Measurements from ENCODE around the gene UXT. TPM values are rescaled to one million over a fixed set of nuclear protein-coding genes. Genes with fewer than 3 reads are reported as not detected.

UXT gene
- total RNA-seq, 1 experiment from 2014 or later: 120 TPM

- no peak for DNase-seq
These were observed 394 bp upstream of the UXT start for GRCh38 chrX:47659421-47659726.

GRCh38 chrX:47658301-47658683, 688 bp downstream of the UXT start:
- H3K36me3 Mint-ChIP-seq (ENCODE audit: insufficient read depth, unreplicated experiment): peaks cover 32% of the 10 kb centered on the region
- no peaks in the 10 kb centered on the region; the same call in 1 of the 2 replicates for H3K36me3 ChIP-seq (ENCODE audit: control insufficient read depth, insufficient read depth, low read length)
- peak overlapping the region; percentile 90 for H3K27ac Mint-ChIP-seq (ENCODE audit: unreplicated experiment)
- ChIA-PET POLR2A (no interaction called here), CTCF (no interaction called here)
- H3K9me3 Mint-ChIP-seq (ENCODE audit: unreplicated experiment): no peaks in the 10 kb centered on the region
- H3K27me3 Mint-ChIP-seq (ENCODE audit: insufficient read depth, unreplicated experiment): no peaks in the 10 kb centered on the region
- H3K4me1 Mint-ChIP-seq (ENCODE audit: low read depth, unreplicated experiment): no peaks in the 10 kb centered on the region
- no peak for TF ChIP-seq CTCF (IDR thresholded peaks at IDR 0.05; ENCODE audit: insufficient read depth in 1 of 2, low read depth in 1 of 2, low read length in 1 of 2, severe bottlenecking in 1 of 2, unreplicated experiment in 1 of 2)
- H3K4me3 Mint-ChIP-seq (ENCODE audit: unreplicated experiment): peak overlapping the region; percentile 70
- no peaks in the 10 kb centered on the region for H3K9me3 ChIP-seq
- H3K4me1 ChIP-seq: 0 out of 2 replicates have a peak, but pooled peaks cover 4% of the 10 kb centered on the region
- intact Hi-C loops (cut with micrococcal nuclease; ENCODE audit: unreplicated experiment): loop anchor here (10.0 kb wide), 1 partner anchor 443 kb away; the partner anchor contains the start of gene CDK16
- H3K27me3 ChIP-seq (replicated peaks; ENCODE audit: control insufficient read depth, insufficient read depth, low read length): no peaks in the 10 kb centered on the region
- no peak for DNase-seq
- TSS peak; percentile 51 for BruUV-seq (replicated peaks)
- peak overlapping the region; percentile 60 for H3K4me3 ChIP-seq (ENCODE audit: low read depth, low read length)

More at GRCh38 chrX:47659421-47659726, 394 bp upstream of the UXT start:
- Mint-ChIP-seq H3K27ac (ENCODE audit: unreplicated experiment) (peak overlapping the region; percentile 90), H3K4me3 (ENCODE audit: unreplicated experiment) (peak overlapping the region; percentile 70), H3K9me3 (ENCODE audit: unreplicated experiment) (no peaks in the 10 kb centered on the region), H3K27me3 (ENCODE audit: insufficient read depth, unreplicated experiment) (no peaks in the 10 kb centered on the region), H3K4me1 (ENCODE audit: low read depth, unreplicated experiment) (peaks cover 2% of the 10 kb centered on the region), H3K36me3 (ENCODE audit: insufficient read depth, unreplicated experiment) (peaks cover 27% of the 10 kb centered on the region)
- Histone ChIP-seq H3K36me3 (ENCODE audit: control insufficient read depth, insufficient read depth, low read length) (no peaks in the 10 kb centered on the region), H3K4me3 (ENCODE audit: low read depth, low read length) (peak overlapping the region; percentile 17), H3K9me3 (no peaks in the 10 kb centered on the region), H3K4me1 (0 out of 2 replicates have a peak, but pooled peaks cover 4% of the 10 kb centered on the region), H3K27me3 (replicated peaks; ENCODE audit: control insufficient read depth, insufficient read depth, low read length) (no peaks in the 10 kb centered on the region)
- ChIA-PET POLR2A (no interaction called here), CTCF (no interaction called here)
- TSS peak; percentile 95 for BruUV-seq (replicated peaks)
- no peak for TF ChIP-seq CTCF (IDR thresholded peaks at IDR 0.05; ENCODE audit: insufficient read depth in 1 of 2, low read depth in 1 of 2, low read length in 1 of 2, severe bottlenecking in 1 of 2, unreplicated experiment in 1 of 2)
- intact Hi-C loops (cut with micrococcal nuclease; ENCODE audit: unreplicated experiment): loop anchor here (10.0 kb wide), 1 partner anchor 445 kb away; the partner anchor contains the start of gene CDK16

- no peak for DNase-seq
- Histone ChIP-seq H3K9me3 (no peaks in the 10 kb centered on the region), H3K36me3 (ENCODE audit: control insufficient read depth, insufficient read depth, low read length) (no peaks in the 10 kb centered on the region; the same call in none of the 2 replicates), H3K4me3 (ENCODE audit: low read depth, low read length) (peak overlapping the region; percentile 46), H3K4me1 (0 out of 2 replicates have a peak, but pooled peaks cover 3% of the 10 kb centered on the region), H3K27me3 (replicated peaks; ENCODE audit: control insufficient read depth, insufficient read depth, low read length) (no peaks in the 10 kb centered on the region)
- POLR2A ChIA-PET: interaction anchor here (0.7 to 1.1 kb wide), 3 partner anchors 46 to 1261 kb away, joined by 3 read pairs; no protein-coding TSS in a partner anchor
- TF ChIP-seq CTCF (IDR thresholded peaks at IDR 0.05; ENCODE audit: insufficient read depth in 1 of 2, low read depth in 1 of 2, low read length in 1 of 2, severe bottlenecking in 1 of 2, unreplicated experiment in 1 of 2): no peak
- H3K9me3 Mint-ChIP-seq (ENCODE audit: unreplicated experiment): no peaks in the 10 kb centered on the region
- no peaks in the 10 kb centered on the region for H3K27me3 Mint-ChIP-seq (ENCODE audit: insufficient read depth, unreplicated experiment)
- peaks cover 23% of the 10 kb centered on the region for H3K4me1 Mint-ChIP-seq (ENCODE audit: low read depth, unreplicated experiment)
- peak overlapping the region; percentile 89 for H3K27ac Mint-ChIP-seq (ENCODE audit: unreplicated experiment)
- BruUV-seq (replicated peaks): no TSS peak
- H3K4me3 Mint-ChIP-seq (ENCODE audit: unreplicated experiment): peak overlapping the region; percentile 89
- CTCF ChIA-PET: no interaction called here
- intact Hi-C loops (cut with micrococcal nuclease; ENCODE audit: unreplicated experiment): loop anchor here (2.0 to 10.0 kb wide), 3 partner anchors 90 to 436 kb away; partner anchors contain the start of genes ARAF, CDK16 and ZNF81
- peaks cover 34% of the 10 kb centered on the region for H3K36me3 Mint-ChIP-seq (ENCODE audit: insufficient read depth, unreplicated experiment)
These were observed 7.7 kb downstream of the UXT start for GRCh38 chrX:47651043-47651905.
